Coronary artery (tissue), 2 donors: ENCODE data around the gene MALRD1.

ENCODE experiments used
- DNase-seq: peaks from one replicate; pipeline ENCODE4 v3.0.0-alpha.2; 2017; ENCODE audit warnings: low spot score
- H3K27ac ChIP-seq, 2 donors: fragments of 200-600 bp; sonication (generic); one replicate each; pipeline ENCODE4 v1.5.1; 2016 to 2019
- H3K4me3 ChIP-seq: fragments of 200-600 bp; sonication (generic); 2 replicates; pipeline ENCODE4 v1.5.1; 2016; ENCODE audit warnings: mild to moderate bottlenecking, moderate library complexity
- TF ChIP-seq, protein P1 (sequence below): fragments of 200-600 bp; sonication (generic); IDR thresholded peaks from one replicate; pipeline ENCODE4 v1.5.1; 2019; ENCODE audit warnings: antibody characterized with exemption

The MALRD1 gene

DNA sequence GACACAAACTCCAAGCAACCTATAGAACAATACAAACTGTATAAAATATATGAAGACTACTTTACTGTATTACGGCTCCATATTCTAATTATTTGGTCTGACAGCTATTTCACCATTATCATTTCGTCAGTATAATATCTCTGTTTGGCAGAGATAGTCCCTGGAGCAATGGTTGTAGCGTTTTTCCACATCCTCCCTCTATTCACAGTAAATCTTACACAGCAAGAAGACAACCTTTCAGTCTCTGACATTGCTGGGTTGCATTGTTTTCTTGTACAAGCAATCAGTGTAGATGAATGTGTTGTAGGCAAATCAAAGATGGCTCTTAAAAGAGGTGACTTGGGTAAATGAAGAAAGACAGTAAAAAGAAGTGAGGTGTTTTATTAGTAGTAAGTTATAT is 662.0 kb downstream of the MALRD1 start:
- TF ChIP-seq, protein P1, sequence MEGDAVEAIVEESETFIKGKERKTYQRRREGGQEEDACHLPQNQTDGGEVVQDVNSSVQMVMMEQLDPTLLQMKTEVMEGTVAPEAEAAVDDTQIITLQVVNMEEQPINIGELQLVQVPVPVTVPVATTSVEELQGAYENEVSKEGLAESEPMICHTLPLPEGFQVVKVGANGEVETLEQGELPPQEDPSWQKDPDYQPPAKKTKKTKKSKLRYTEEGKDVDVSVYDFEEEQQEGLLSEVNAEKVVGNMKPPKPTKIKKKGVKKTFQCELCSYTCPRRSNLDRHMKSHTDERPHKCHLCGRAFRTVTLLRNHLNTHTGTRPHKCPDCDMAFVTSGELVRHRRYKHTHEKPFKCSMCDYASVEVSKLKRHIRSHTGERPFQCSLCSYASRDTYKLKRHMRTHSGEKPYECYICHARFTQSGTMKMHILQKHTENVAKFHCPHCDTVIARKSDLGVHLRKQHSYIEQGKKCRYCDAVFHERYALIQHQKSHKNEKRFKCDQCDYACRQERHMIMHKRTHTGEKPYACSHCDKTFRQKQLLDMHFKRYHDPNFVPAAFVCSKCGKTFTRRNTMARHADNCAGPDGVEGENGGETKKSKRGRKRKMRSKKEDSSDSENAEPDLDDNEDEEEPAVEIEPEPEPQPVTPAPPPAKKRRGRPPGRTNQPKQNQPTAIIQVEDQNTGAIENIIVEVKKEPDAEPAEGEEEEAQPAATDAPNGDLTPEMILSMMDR: no peak
- DNase-seq: no peak

DNA sequence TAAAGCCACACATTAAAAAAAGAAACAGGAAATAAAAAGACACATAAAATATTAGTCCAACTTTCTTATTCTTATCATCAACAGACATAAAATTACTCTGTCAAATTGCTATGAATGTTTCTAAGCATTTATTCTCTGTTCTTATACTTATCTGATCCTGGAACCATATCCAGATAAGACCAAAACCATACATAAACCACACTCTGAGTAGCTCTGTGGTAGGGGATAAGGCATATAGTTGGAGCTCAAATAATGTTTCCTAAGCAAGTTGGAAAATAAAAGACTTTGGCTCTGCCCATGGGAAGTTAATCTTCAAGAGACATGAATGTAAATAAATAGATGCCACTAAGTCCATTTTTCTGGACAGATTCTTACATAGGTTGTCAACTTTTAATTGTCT is 664.6 kb downstream of the MALRD1 start:
- TF ChIP-seq, protein P1: no peak
- Histone ChIP-seq H3K27ac (no peak overlapping the region), H3K4me3 (no peak overlapping the region)
- no peak for DNase-seq

More for the DNA sequence above, 662.0 kb downstream of the MALRD1 start:
- Histone ChIP-seq H3K27ac (no peak overlapping the region), H3K4me3 (no peak overlapping the region)

DNA sequence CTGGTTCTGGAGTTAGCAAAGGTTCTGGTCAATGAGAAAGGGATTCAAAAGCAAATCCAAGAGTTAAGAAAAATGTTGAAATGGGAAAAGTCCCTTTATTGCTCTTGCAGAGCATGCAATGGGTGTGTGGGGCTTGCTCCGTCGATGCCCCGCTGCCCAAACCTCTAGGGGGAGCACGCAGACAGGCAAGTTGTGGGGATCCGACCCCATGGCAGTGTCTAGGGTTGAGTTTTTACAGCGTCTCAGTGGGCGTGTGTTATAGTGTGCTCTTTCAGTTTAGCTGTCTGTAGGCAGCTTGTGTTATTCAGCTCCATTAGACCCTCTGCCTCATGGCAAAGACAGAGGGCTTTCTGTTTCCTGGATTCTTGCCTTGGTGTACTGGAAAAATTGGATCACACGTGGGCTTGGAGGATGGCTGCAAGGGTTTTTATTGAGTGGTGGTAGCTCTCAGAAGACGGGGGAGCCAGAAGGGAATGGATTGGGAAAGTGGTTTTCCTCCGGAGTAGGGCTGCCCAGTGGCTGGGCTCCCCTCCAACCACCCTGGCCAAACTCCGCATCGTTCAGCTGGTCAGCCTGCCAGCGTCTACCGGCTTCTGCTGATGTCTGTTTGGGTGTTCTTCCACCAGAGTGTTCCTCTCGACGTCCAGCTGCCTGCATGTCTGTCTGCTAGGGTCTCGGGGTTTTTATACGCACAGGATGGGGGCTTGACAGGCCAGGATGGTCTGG is 665.4 kb downstream of the MALRD1 start:
- DNase-seq: no peak
- H3K27ac ChIP-seq: peak overlapping the region in 1 of 2 donors; percentile 51
- TF ChIP-seq, protein P1: no peak
- peak overlapping the region; percentile 55 for H3K4me3 ChIP-seq

DNA sequence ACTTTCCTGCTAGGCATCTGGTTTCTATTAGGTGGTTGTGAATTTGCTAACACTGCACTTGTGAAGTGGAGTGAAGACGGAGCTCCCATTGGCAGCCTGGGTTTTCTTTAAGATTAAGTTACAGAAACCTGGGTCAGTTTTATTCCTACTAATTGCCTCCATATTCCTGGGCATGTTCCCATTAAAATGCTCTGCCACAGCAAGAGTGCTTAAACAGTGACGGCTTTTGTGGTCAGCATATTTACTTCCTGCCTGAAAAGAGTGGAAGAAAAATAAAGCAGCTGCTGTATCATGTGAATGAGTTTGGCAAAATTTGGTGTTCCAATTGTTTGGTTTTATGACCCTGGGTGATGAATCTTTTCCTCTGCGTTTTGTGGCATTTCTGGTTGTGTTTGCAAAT is 670.7 kb downstream of the MALRD1 start:
- TF ChIP-seq, protein P1: no peak
- DNase-seq: no peak
- no peak overlapping the region for H3K27ac ChIP-seq
- peak overlapping the region; percentile 19 for H3K4me3 ChIP-seq

DNA sequence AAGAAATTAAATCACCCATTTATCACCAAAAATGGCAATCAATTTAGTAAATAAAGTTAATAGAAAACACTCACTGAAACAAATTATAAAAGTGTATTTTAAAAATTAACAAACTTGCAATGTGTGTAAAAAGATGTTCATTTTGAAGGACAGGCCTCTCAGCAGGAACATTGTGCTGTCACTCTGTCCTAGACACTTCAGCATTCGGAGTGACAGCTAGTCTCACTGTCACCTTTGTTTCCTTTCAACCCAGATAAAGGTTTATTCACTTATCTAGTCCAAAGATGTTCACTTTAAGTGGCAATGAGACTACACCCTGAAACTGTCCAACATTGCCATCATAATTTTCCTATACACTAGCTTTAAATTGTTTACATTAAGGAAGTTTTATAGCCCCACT is 675.7 kb downstream of the MALRD1 start:
- DNase-seq: no peak
- Histone ChIP-seq H3K27ac (no peak overlapping the region), H3K4me3 (no peak overlapping the region)
- TF ChIP-seq, protein P1: no peak

DNA sequence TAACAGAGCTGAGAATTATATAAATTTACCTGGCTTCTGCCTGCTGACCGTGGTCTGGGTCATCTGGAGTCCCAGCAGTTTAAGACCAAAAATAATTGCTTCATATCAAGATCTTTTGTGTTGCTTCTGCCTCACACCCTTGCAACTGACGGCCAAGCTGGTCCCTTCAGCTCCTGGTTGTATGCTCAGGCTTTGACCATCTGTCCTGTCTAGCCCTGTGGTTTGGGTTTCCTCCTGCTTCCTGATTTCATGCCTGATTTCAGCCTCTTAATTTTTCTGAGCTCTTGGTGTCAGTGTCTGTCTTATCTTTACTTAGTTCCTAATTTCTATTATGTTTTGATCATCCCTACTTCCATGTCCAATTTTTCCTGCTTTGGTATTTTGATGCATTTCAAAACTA is 679.8 kb downstream of the MALRD1 start:
- DNase-seq: no peak
- H3K27ac ChIP-seq: no peak overlapping the region
- no peak overlapping the region for H3K4me3 ChIP-seq
- TF ChIP-seq, protein P1: no peak

DNA sequence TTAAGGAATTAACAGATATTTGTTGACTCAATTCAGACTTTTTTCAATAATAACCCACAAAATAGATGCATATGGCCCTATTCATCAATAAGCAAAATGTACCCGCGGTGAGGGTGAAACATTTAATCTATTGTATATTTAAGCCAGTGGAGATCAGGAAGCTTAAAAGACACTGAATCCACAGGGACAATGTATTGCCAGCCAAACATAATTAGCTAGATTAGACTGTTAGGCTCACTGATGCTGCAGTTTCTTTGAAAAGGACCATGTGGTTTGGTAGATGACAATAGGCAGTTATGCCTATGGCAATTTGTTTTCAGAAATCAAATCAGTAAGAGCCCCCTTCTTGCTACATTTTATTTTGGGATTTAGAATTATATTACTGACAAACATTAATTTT is 680.4 kb downstream of the MALRD1 start:
- Histone ChIP-seq H3K27ac (no peak overlapping the region), H3K4me3 (no peak overlapping the region)
- no peak for DNase-seq
- TF ChIP-seq, protein P1: no peak
